DMS79 treated with DMSO at 0.1 percent for 48 hours (cell line): ENCODE measurements around the gene PARD3B.

Source experiments
- DNase-seq: peaks from one replicate; lab custom pipeline; 2025; lab: John Stamatoyannopoulos, UW

Gene PARD3B

GRCh38 chr2:205276116-205276777 is 731.0 kb downstream of the PARD3B start:
- no peak for DNase-seq

DNA sequence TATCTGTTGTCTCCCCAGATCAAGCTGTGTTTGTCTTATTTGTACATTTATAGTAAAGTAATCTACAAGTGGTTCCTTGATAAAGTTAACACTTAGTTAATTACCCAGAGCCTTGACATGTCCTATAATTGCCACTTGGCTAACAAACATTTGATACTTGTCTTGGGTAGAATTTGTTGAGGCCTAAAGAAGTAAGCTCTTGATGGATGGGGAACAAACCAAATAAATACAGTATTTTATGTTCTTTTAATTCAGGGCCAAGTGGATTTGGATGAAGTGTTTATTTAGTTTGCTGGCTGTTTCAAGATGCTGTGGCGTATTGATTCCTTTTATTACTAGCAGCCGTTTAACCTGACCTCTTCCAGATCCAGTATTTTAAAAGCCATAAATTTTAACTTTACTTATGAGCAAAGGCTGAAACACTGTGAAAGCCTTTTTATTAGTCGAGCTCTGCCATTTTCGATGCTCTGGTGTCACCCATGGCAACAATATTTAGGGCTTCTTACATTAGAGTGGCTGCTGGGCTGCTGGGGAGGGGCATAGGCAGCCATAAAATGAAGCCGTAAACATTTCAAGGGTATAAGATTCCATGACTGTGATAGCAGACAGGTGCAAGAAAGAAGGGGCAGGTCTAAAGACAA is 735.4 kb downstream of the PARD3B start:
- peak; percentile 98 for DNase-seq

- DNase-seq: no peak
These were observed 738.5 kb downstream of the PARD3B start for GRCh38 chr2:205283736-205284270.

DNA sequence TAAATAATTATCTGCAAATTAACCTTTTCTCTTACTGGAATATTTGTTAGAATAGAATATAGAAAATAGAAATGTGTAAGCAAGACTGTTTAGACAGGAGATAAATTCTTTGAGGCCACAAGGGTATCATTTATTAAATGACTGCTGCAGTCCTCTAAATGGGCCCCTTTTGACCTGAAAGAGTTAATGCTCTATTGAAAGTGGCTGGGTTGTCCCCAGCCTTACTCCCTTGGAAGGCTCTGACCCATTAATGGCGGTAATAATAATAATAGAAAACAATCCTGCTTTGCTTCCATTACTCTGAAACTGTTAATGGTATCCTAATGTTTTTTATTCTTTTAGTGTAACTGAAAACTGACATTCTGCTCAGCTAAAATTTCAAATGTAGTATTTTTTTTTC is 739.1 kb downstream of the PARD3B start:
- no peak for DNase-seq

- DNase-seq: no peak
These were observed 742.0 kb downstream of the PARD3B start for GRCh38 chr2:205287316-205287715.

GRCh38 chr2:205288686-205289085 is 743.4 kb downstream of the PARD3B start:
- DNase-seq: no peak

- no peak for DNase-seq
These were observed 745.0 kb downstream of the PARD3B start for GRCh38 chr2:205290299-205290698.

GRCh38 chr2:205292665-205293295 is 747.5 kb downstream of the PARD3B start:
- DNase-seq: no peak

- DNase-seq: no peak
These were observed 748.3 kb downstream of the PARD3B start for GRCh38 chr2:205293559-205293958.

- no peak for DNase-seq
These were observed 751.7 kb downstream of the PARD3B start for GRCh38 chr2:205296959-205297358.

DNA sequence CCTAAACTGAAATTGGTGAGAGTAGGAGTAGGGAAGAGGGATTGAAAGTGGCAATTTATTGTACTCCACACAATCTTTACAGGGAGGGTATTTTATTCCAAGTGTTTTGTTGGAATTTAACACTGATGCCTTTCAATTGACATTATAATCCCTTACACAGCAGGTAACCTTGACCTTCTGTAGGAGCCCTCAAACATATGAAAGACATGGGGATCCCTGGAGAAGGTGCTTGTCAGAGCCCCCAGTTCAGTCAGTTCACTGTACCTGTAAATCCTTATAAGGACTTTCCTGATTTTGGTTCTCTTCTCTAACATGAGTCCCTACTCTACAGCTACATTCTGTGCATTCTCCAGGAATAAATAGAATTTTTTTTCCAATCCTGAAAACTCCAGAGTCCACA is 752.1 kb downstream of the PARD3B start:
- DNase-seq: no peak

GRCh38 chr2:205297846-205298245 is 752.6 kb downstream of the PARD3B start:
- DNase-seq: no peak

DNA sequence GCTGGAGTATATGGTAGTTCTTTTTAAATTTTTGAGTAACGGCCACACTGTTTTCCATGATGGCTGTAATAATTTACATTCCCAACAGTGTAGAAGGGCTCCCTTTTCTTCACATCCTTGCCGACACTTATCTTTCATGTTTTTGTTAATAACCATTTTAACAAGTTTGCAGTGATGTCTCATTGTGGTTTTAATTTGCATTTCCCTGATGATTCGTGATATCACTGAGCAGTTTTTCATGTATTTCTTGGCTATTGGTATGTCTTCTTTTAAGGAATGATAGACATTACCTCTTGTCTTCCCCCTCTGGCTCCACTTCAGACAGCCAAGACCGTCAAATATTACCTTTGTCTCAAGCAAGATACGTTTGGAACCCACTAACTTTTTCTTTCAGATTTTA is 765.9 kb downstream of the PARD3B start:
- no peak for DNase-seq

DNA sequence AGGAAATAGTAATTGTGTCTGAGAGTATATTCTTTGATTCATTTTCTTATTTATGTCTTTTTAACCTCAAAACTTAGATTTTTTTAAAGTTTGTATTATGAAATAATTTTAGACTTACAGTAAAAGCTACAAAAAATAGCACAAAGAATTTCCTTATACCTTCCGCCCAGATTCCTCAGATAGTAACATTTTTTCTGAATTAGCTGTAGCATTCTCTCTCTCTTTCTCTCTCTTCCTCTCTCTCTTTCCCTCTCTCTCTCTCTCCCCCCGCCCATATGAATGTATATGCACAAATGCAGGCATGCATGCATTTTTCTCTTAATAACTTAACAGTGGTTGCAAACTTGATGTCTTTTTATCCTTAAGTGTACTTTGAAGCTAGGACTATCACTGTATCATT is 776.0 kb downstream of the PARD3B start:
- no peak for DNase-seq

DNA sequence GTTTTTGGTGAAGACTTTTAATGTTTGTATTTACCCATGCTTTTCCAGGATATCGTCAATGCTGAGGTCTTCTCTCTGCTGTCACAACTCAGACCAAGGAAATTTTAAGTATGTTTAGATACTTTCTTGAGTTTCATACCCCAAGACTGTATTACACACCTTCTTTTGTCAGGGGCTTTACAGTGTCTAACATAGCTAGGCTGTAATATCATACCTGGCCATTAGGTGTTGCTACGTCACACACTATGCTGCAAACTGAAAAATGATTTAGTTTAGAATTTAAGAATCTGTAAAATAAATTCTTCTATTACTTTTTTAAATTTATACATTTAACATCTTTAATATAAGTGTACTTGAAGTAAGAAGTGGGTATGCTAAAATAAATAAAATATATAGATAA is 778.7 kb downstream of the PARD3B start:
- DNase-seq: no peak

GRCh38 chr2:205324355-205324754 is 779.1 kb downstream of the PARD3B start:
- no peak for DNase-seq

DNA sequence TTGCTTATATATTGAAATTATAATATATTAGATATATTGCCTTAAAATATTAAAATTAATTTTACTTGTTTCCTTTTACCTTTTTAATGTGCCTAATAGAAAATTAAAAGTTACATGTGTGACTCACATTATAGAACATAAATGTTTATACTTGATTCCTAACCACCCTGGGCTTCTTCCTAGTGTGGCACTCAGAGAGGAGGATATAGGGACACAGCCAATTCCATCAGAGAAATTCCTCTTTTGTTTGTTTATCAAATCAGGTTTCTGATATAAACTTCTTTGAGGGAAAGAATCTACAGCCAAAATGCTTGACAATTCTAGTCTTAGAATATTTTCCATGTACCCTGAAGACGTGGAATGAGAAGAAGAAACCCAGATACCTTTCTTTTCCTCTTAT is 788.1 kb downstream of the PARD3B start:
- no peak for DNase-seq

- DNase-seq: no peak
These were observed 792.0 kb downstream of the PARD3B start for GRCh38 chr2:205337274-205337673.

DNA sequence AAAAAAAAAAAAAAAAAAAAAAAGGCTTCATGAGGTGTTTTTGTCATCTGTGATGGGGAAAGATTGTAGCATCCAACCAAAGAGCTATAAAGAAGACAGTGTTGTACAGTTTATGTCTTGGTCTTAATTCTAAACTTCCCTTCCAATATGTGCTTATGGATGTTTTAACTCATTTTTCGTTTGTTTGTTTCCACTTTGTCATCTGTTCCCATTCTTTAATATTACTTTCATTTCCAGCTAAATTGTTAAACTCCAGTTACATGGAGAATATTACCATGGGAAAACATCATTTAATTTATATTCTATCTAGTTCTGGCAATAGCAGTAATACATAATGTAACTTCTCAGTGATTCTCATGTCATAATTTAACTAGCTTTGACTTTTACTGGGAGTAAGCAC is 792.9 kb downstream of the PARD3B start:
- DNase-seq: no peak

DNA sequence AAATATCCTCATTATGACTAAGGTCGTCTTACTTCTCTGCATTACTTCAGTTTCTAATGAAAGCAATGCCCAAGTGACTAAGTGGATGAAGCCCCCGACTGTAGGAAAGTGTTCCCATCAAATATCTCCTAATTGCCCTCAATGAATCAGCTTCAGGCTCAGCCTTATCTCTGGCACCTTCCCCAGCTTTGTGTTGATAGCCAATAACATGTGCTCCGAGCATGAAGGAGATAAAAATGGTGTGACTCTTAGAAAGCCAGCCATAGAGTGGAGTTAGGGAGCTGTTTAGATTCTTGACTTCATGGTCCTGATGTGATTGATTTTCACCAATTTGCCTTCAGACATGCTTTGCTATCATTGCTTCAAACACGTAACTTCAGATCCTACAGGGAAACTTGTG is 797.8 kb downstream of the PARD3B start:
- no peak for DNase-seq

GRCh38 chr2:205346649-205347048 is 801.4 kb downstream of the PARD3B start:
- DNase-seq: no peak

DNA sequence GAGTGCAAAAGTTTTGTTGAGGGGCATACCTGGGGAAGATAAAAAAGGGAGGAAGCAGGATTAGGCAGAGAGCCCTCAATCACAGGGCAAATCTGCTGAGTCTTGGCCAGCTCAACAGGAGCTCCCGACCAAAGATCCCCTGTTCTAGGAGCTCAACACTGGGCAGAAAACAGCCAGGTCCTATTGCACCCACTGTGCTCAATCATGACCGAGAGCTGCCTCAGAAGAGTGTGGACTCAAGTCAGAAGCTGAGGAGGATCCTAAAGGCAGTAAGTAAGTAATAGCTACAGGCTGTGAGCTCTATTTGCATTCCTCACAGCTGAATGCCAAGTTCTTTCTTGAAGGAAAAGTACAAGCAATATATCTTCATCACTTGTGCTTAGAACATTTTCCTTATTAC is 802.6 kb downstream of the PARD3B start:
- DNase-seq: no peak

- no peak for DNase-seq
These were observed 806.8 kb downstream of the PARD3B start for GRCh38 chr2:205352094-205352493.
